K562 (cell line): ENCODE results near the gene TTC39B. TPM values are rescaled to one million over a fixed set of nuclear protein-coding genes. Genes with fewer than 3 reads are reported as not detected.

ENCODE experiments used
- ATAC-seq: fragments of 200-7000 bp; cut with Tn5 transposase; 3 replicates; pipeline ENCODE4 v1.9.1; 2020; ENCODE audit warnings: moderate library complexity
- BruUV-seq: library from RNA; stranded (reverse); fragments of 400-500 nt; replicated peaks from 2 replicates; lab custom pipeline; 2021; lab: Mats Ljungman, UMichigan
- CTCF ChIA-PET: fragments of 300-600 bp; formaldehyde crosslinking; extraction: SDS; loops from one replicate; lab custom pipeline; 2021; ENCODE audit warnings: low intra/inter-chr PET ratio; lab: Yijun Ruan, JAX
- POLR2A ChIA-PET: fragments of 300-600, 350-650 bp; sonication (Branson Sonifier 250); formaldehyde crosslinking; extraction: SDS; loops from one replicate; lab custom pipeline; 2021; ENCODE audit warnings: antibody characterized with exemption, inconsistent platforms; lab: Yijun Ruan, JAX
- DNase-seq, 4 experiments: peaks; one replicate each; pipeline versions ENCODE4 v3.0.0 to v3.0.0-alpha.2; 2011 to 2018; ENCODE audit warnings: low spot score in 3 of 4, mixed read lengths in 3 of 4; ENCODE audit errors: extremely low read depth in 1 of 4
- FAIRE-seq: peaks from 2 replicates; lab custom pipeline; 2011; peaks lifted over from hg19 to GRCh38; lab: Jason Lieb, UNC
- H2AFZ ChIP-seq: 2 replicates; pipeline ENCODE4 v1.6.0; 2011; ENCODE audit warnings: low read depth, low read length, control low read depth, inconsistent platforms
- H3K27ac ChIP-seq: fragments of 200-600 bp; 3 replicates; pipeline ENCODE4 v1.8.0; 2011; ENCODE audit warnings: low read depth, mild to moderate bottlenecking, control low read depth, inconsistent platforms, low read length, moderate library complexity, mixed read lengths; ENCODE audit errors: extremely low read depth
- H3K27me3 ChIP-seq, 2 experiments: fragments of 300-600 bp in 1 of 2; 2 replicates in 1 of 2; 3 replicates in 1 of 2; pipeline versions ENCODE4 v1.6.0 to v1.8.0; 2011; ENCODE audit warnings: inconsistent platforms in 2 of 2, low read length in 2 of 2, mild to moderate bottlenecking in 1 of 2, mixed read lengths in 1 of 2, moderate library complexity in 1 of 2; ENCODE audit not compliant: control insufficient read depth in 2 of 2, insufficient read depth in 2 of 2
- H3K36me3 ChIP-seq: fragments of 300-600 bp; 3 replicates; pipeline ENCODE4 v1.8.0; 2011; ENCODE audit warnings: mild to moderate bottlenecking, low read length, inconsistent platforms; ENCODE audit not compliant: control insufficient read depth, insufficient read depth
- H3K4me1 ChIP-seq, 2 experiments: fragments of 200-600 bp in 1 of 2; replicated peaks in 1 of 2; 2 replicates in 1 of 2; 3 replicates in 1 of 2; pipeline versions ENCODE4 v1.5.1 to v1.8.0; 2011; ENCODE audit warnings: inconsistent platforms in 2 of 2, low read length in 2 of 2, mild to moderate bottlenecking in 1 of 2, mixed read lengths in 1 of 2, moderate library complexity in 1 of 2; ENCODE audit not compliant: control insufficient read depth in 2 of 2, insufficient read depth in 2 of 2
- H3K4me2 ChIP-seq: 2 replicates; pipeline ENCODE4 v1.6.1; 2011; ENCODE audit warnings: low read length, control low read depth, inconsistent platforms, mixed read lengths; ENCODE audit not compliant: insufficient read depth
- H3K4me3 ChIP-seq: fragments of 200-600 bp; sonication (generic), shearing (Covaris generic); 2 replicates; pipeline ENCODE4 v1.5.1; 2016; ENCODE audit warnings: control low read depth, inconsistent platforms
- H3K79me2 ChIP-seq: fragments of 200-600 bp; 3 replicates; pipeline ENCODE4 v1.8.0; 2011; ENCODE audit warnings: low read length, inconsistent platforms; ENCODE audit not compliant: control insufficient read depth, insufficient read depth
- H3K9ac ChIP-seq, 2 experiments: 2 replicates each; pipeline versions ENCODE4 v1.6.0 to v1.6.1; 2011; ENCODE audit warnings: low read depth in 2 of 2, low read length in 2 of 2, control low read depth in 1 of 2, inconsistent platforms in 1 of 2, mild to moderate bottlenecking in 1 of 2, mixed read lengths in 1 of 2; ENCODE audit not compliant: insufficient read depth in 1 of 2
- H3K9me1 ChIP-seq: one replicate; pipeline ENCODE4 v1.6.0; 2011; ENCODE audit warnings: inconsistent platforms, mild to moderate bottlenecking, low read length, moderate library complexity; ENCODE audit not compliant: control insufficient read depth, insufficient read depth
- H3K9me3 ChIP-seq: replicated peaks from 2 replicates; pipeline ENCODE4 v1.5.1; 2011; ENCODE audit warnings: low read depth, low read length, inconsistent platforms; ENCODE audit not compliant: control insufficient read depth, insufficient read depth
- H4K20me1 ChIP-seq: replicated peaks from 2 replicates; pipeline ENCODE4 v1.6.1; 2011; ENCODE audit warnings: low read length, inconsistent platforms, mixed read lengths; ENCODE audit not compliant: control insufficient read depth, insufficient read depth
- GTF2E2 ChIP-seq: fragments of 200-800 bp; sonication (Bioruptor generic); IDR thresholded peaks from 2 replicates; pipeline ENCODE4 v1.6.1; 2016; ENCODE audit warnings: missing genetic modification characterization, missing compliant biosample characterization
- ILF3 ChIP-seq: fragments of 450-650 bp; IDR thresholded peaks from 2 replicates; pipeline ENCODE4 v1.6.1; 2018; ENCODE audit warnings: antibody characterized with exemption, mild to moderate bottlenecking, moderate library complexity, borderline replicate concordance
- MBD2 ChIP-seq: sonication (generic); IDR thresholded peaks from 2 replicates; pipeline ENCODE4 v1.6.1; 2016; ENCODE audit warnings: low read depth, borderline replicate concordance
- MYBL2 ChIP-seq, 2 experiments: fragments of 450-650 bp in 1 of 2; sonication (generic) in 1 of 2; formaldehyde crosslinking in 1 of 2; IDR thresholded peaks; 2 replicates each; pipeline versions ENCODE4 v1.6.1 to v1.8.1; 2017 to 2022; ENCODE audit warnings: borderline replicate concordance in 1 of 2, inconsistent platforms in 1 of 2, low read depth in 1 of 2, mild to moderate bottlenecking in 1 of 2, missing genetic modification reagents in 1 of 2, moderate library complexity in 1 of 2
- NFE2L1 ChIP-seq: fragments of 450-650 bp; IDR thresholded peaks from 2 replicates; pipeline ENCODE4 v1.6.1; 2016; ENCODE audit warnings: missing genetic modification characterization, low read depth, mild to moderate bottlenecking, missing compliant biosample characterization, moderate library complexity, borderline replicate concordance
- SMAD4 ChIP-seq: fragments of 250-450 bp; sonication (Bioruptor Pico); conservative IDR thresholded peaks from 2 replicates; pipeline ENCODE4 v1.8.0; 2021; ENCODE audit warnings: inconsistent platforms, mild to moderate bottlenecking, moderate library complexity
- TBP ChIP-seq: optimal IDR thresholded peaks from 2 replicates; pipeline ENCODE3; 2011; ENCODE audit warnings: low read depth, low read length, improper control_type of control experiment
- ZBED1 ChIP-seq: IDR thresholded peaks from 2 replicates; pipeline ENCODE4 v1.6.1; 2014
- ZNF175 ChIP-seq: fragments of 200-800 bp; sonication (Bioruptor generic); IDR thresholded peaks from 2 replicates; pipeline ENCODE4 v1.6.1; 2016; ENCODE audit warnings: low read depth, mild to moderate bottlenecking, missing genetic modification characterization, missing compliant biosample characterization
- ZNF280B ChIP-seq: fragments of 250-450 bp; sonication (Bioruptor Pico); IDR thresholded peaks from 2 replicates; pipeline ENCODE4 v1.5.1; 2021; ENCODE audit warnings: mild to moderate bottlenecking
- WGBS: fragments of 100-300 bp; shearing (Covaris generic); methylation state at CpG from one replicate; pipeline ENCODE4 v1.1.6; 2016; ENCODE audit warnings: low coverage, mixed read lengths; ENCODE audit not compliant: insufficient coverage; ENCODE audit errors: missing lambda C conversion rate; 5-methylcytosine and 5-hydroxymethylcytosine counted together
- in situ Hi-C: fragments of 300-500 bp; cut with MboI; formaldehyde crosslinking; loops from 4 replicates; pipeline ENCODE4 v1.15.0; 2018; ENCODE audit warnings: inconsistent platforms, mixed read lengths
- intact Hi-C: fragments of 100-400 bp; cut with micrococcal nuclease; formaldehyde crosslinking; loops from 2 replicates; pipeline ENCODE4 v1.14.2; 2022
- polyA plus RNA-seq, 8 experiments: library from polyadenylated mRNA; depleted of rRNA in 4 of 8; stranded (reverse) in 5 of 8; unstranded in 3 of 8; fragments of >200 nt; fragmentation: Nextera tagmentation in 2 of 8; fragmentation: Illumina TruSeq in 1 of 8; extraction: Ambion mirVana in 2 of 8; extraction: Trizol in 1 of 8; gene quantifications; 2 replicates each; pipeline versions ENCODE4 v1.2.1 to v1.2.3, GENCODE V29; 2011 to 2014; ENCODE audit warnings: inconsistent platforms in 1 of 8, missing spikeins in 1 of 8
- total RNA-seq, 7 experiments: library from RNA; depleted of rRNA in 6 of 7; stranded (reverse); fragments of >200 nt in 6 of 7; fragmentation: Illumina TruSeq in 2 of 7; extraction: Trizol in 2 of 7; gene quantifications; 2 replicates each; pipeline versions ENCODE4 v1.2.1 to v1.2.3, GENCODE V29; 2011 to 2021; ENCODE audit warnings: low replicate concordance in 1 of 7

Gene TTC39B
- total and polyA plus RNA-seq, 9 of the 15 experiments (the other 6 are each of a cell fraction or from before 2014, with no cell fraction given) = 0.32 to 1.2 (median 0.95) TPM

DNA sequence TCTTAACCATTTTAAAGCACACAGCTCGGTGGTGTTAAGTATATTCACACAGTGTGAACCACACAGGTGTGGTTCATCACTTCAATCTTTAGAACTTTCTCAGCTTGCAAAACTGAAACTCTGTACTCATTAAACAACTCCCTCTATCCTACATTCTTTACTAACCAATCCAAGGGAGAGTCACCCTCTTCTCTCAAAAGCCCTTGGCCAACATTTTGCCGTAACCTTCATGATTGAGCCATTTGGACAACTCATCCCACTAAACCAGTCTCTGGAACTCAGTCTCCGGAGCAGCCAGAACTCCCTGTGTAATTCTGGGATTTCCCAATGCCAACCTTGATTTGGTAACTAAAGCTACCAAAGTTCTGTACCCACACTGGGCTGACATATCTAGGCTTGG, 84.7 kb downstream of the TTC39B start:
- no TSS peak for BruUV-seq
- POLR2A ChIA-PET = no interaction called here
- DNase-seq (no peak), FAIRE-seq (no peak)
- intact Hi-C loops = no loop called here
- no peaks in the 10 kb centered on the region for H3K9me1 ChIP-seq
- TF ChIP-seq MBD2 (no peak), TBP (no peak), NFE2L1 (no peak), ZNF280B (no peak), ILF3 (no peak), SMAD4 (no peak), MYBL2 (IDR thresholded peaks at IDR 0.05; ENCODE audit: low read depth) (no peak), MYBL2 (CRISPR knock-in tag; IDR thresholded peaks at IDR 0.05; ENCODE audit: borderline replicate concordance) (no peak), GTF2E2 (tag) (no peak), ZBED1 (no peak), ZNF175 (no peak)
- TF ChIP-seq, all 486 proteins: peak for 0
- Histone ChIP-seq H3K79me2 (no peaks in the 10 kb centered on the region), H4K20me1 (no peaks in the 10 kb centered on the region), H3K27ac (no peak overlapping the region), H3K4me3 (no peak overlapping the region), H3K36me3 (no peaks in the 10 kb centered on the region), H3K4me2 (no peak overlapping the region), H3K9ac (no peak overlapping the region), H3K9me3 (no peaks in the 10 kb centered on the region), H3K4me1 (no peaks in the 10 kb centered on the region), H2AFZ (no peak overlapping the region), H3K27me3 (no peaks in the 10 kb centered on the region; a peak in 2 of 5 replicates)
- ATAC-seq = no peak
- 7% methylated on average over 3 of the region's 3 CpGs for WGBS
- CTCF ChIA-PET = no interaction called here
- in situ Hi-C loops = loop anchor here (25.0 kb wide), 1 partner anchor 390 kb away; no protein-coding TSS in a partner anchor
